Mesothelial cell of epicardium (in vitro differentiated cells): ENCODE measurements around the gene DRGX. TPM values are rescaled to one million over a fixed set of nuclear protein-coding genes. Genes with fewer than 3 reads are reported as not detected.

Experiments
- DNase-seq, 2 experiments: peaks; one replicate each; pipeline ENCODE4 v3.0.0; 2021; ENCODE audit warnings: low spot score in 2 of 2; ENCODE audit not compliant: unreplicated experiment in 2 of 2
- H3K27ac Mint-ChIP-seq: 2 replicates; pipeline ENCODE4 v1.8.0; 2021; ENCODE audit warnings: mixed read lengths
- H3K27me3 Mint-ChIP-seq: 2 replicates; pipeline ENCODE4 v1.8.0; 2021; ENCODE audit warnings: low read depth, mixed read lengths
- H3K36me3 Mint-ChIP-seq: 2 replicates; pipeline ENCODE4 v1.8.0; 2021; ENCODE audit warnings: mixed read lengths
- H3K4me1 Mint-ChIP-seq: 2 replicates; pipeline ENCODE4 v1.8.0; 2021; ENCODE audit warnings: mixed read lengths
- H3K4me3 Mint-ChIP-seq: 2 replicates; pipeline ENCODE4 v1.8.0; 2021; ENCODE audit warnings: mild to moderate bottlenecking, moderate library complexity, mixed read lengths
- H3K9me3 Mint-ChIP-seq: 2 replicates; pipeline ENCODE4 v1.8.0; 2021; ENCODE audit warnings: mixed read lengths
- CTCF ChIP-seq: fragments of 200-600 bp; sonication (generic); IDR thresholded peaks from one replicate; pipeline ENCODE4 v1.5.0; 2021; ENCODE audit warnings: antibody characterized with exemption; ENCODE audit not compliant: unreplicated experiment
- total RNA-seq: library from RNA; stranded (reverse); gene quantifications from 3 replicates; pipeline ENCODE4 v1.2.1, GENCODE V29; 2021

DRGX gene
- total RNA-seq, 1 donor from 2014 or later: not detected

GRCh38 chr10:49351669-49352068 is 44.2 kb downstream of the DRGX start:
- no peak overlapping the region for H3K27ac Mint-ChIP-seq
- DNase-seq: peak in 1 of 2 experiments; percentile 30
- H3K27me3 Mint-ChIP-seq: peaks cover 23% of the 10 kb centered on the region
- H3K4me1 Mint-ChIP-seq: no peaks in the 10 kb centered on the region
- TF ChIP-seq CTCF: no peak
- H3K36me3 Mint-ChIP-seq: no peaks in the 10 kb centered on the region
- H3K4me3 Mint-ChIP-seq: no peak overlapping the region
- peaks cover 10% of the 10 kb centered on the region for H3K9me3 Mint-ChIP-seq

GRCh38 chr10:49350846-49351532 is 44.9 kb downstream of the DRGX start:
- H3K9me3 Mint-ChIP-seq: peaks cover 10% of the 10 kb centered on the region
- peak in 1 of 2 experiments; percentile 19 for DNase-seq
- no peaks in the 10 kb centered on the region for H3K4me1 Mint-ChIP-seq
- H3K27me3 Mint-ChIP-seq: peaks cover 23% of the 10 kb centered on the region
- no peak overlapping the region for H3K4me3 Mint-ChIP-seq
- no peak for TF ChIP-seq CTCF
- no peak overlapping the region for H3K27ac Mint-ChIP-seq
- H3K36me3 Mint-ChIP-seq: no peaks in the 10 kb centered on the region

GRCh38 chr10:49350138-49350537 is 45.8 kb downstream of the DRGX start:
- Mint-ChIP-seq H3K36me3 (no peaks in the 10 kb centered on the region), H3K27me3 (peaks cover 27% of the 10 kb centered on the region), H3K4me1 (no peaks in the 10 kb centered on the region), H3K4me3 (no peak overlapping the region), H3K27ac (no peak overlapping the region), H3K9me3 (peaks cover 10% of the 10 kb centered on the region)
- no peak for DNase-seq
- no peak for TF ChIP-seq CTCF

- H3K4me1 Mint-ChIP-seq: no peaks in the 10 kb centered on the region
- no peak overlapping the region for H3K4me3 Mint-ChIP-seq
- DNase-seq: peak in 1 of 2 experiments; percentile 24
- TF ChIP-seq CTCF: no peak
- no peak overlapping the region for H3K27ac Mint-ChIP-seq
- H3K27me3 Mint-ChIP-seq: peaks cover 28% of the 10 kb centered on the region
- H3K36me3 Mint-ChIP-seq: no peaks in the 10 kb centered on the region
- peaks cover 10% of the 10 kb centered on the region for H3K9me3 Mint-ChIP-seq
Measured at GRCh38 chr10:49349390-49349789, 46.5 kb downstream of the DRGX start.

GRCh38 chr10:49348593-49348992 is 47.3 kb downstream of the DRGX start:
- Mint-ChIP-seq H3K4me1 (no peaks in the 10 kb centered on the region), H3K9me3 (peaks cover 10% of the 10 kb centered on the region), H3K27me3 (peaks cover 32% of the 10 kb centered on the region), H3K27ac (no peak overlapping the region), H3K4me3 (no peak overlapping the region), H3K36me3 (no peaks in the 10 kb centered on the region)
- no peak for TF ChIP-seq CTCF
- DNase-seq: peak in 1 of 2 experiments; percentile 5
